HG03097 (cell line): ENCODE data around the gene CASP9.
"Not testable (repeated sequence)": the region's sequence is repeated elsewhere in the genome, so short reads cannot be mapped to it uniquely, and the experiment has no call there.

ENCODE experiments used
- ATAC-seq: cut with Tn5 transposase; IDR thresholded peaks from one replicate; pipeline ENCODE4 v1.9.1; 2021; ENCODE audit not compliant: unreplicated experiment, low FRiP score

The CASP9 gene

GRCh38 chr1:15501208-15502032, 22.6 kb downstream of the CASP9 start:
- ATAC-seq = no peak

GRCh38 chr1:15500184-15501178, 23.5 kb downstream of the CASP9 start:
- ATAC-seq = no peak

- ATAC-seq = no peak
Observed at GRCh38 chr1:15493869-15494390, 30.1 kb downstream of the CASP9 start.

- no peak for ATAC-seq
Observed at GRCh38 chr1:15492596-15492995, 31.4 kb downstream of the CASP9 start.

GRCh38 chr1:15491010-15491409, 33.0 kb downstream of the CASP9 start:
- ATAC-seq = not testable (repeated sequence)

GRCh38 chr1:15489052-15489736, 34.8 kb downstream of the CASP9 start:
- no peak for ATAC-seq

- ATAC-seq = no peak
Observed at GRCh38 chr1:15488371-15488770, 35.6 kb downstream of the CASP9 start.

- ATAC-seq = not testable (repeated sequence)
Observed at GRCh38 chr1:15486844-15487610, 37.0 kb downstream of the CASP9 start.

GRCh38 chr1:15485636-15486035, 38.4 kb downstream of the CASP9 start:
- ATAC-seq = no peak

GRCh38 chr1:15484443-15484842, 39.6 kb downstream of the CASP9 start:
- not testable (repeated sequence) for ATAC-seq

- ATAC-seq = no peak
Observed at GRCh38 chr1:15483971-15484370, 40.0 kb downstream of the CASP9 start.

GRCh38 chr1:15482983-15483543, 41.0 kb downstream of the CASP9 start:
- ATAC-seq = not testable (repeated sequence)

GRCh38 chr1:15482455-15482854, 41.6 kb downstream of the CASP9 start:
- ATAC-seq = not testable (repeated sequence)

- ATAC-seq = no peak
Observed at GRCh38 chr1:15479654-15480347, 44.2 kb downstream of the CASP9 start.

GRCh38 chr1:15477646-15478212, 46.3 kb downstream of the CASP9 start:
- no peak for ATAC-seq

GRCh38 chr1:15476927-15477326, 47.1 kb downstream of the CASP9 start:
- ATAC-seq = no peak

GRCh38 chr1:15475752-15476314, 48.2 kb downstream of the CASP9 start, which contains the start of gene CELA2B:
TSS of gene CELA2B (plus strand) at chr1:15476104. CDS start at chr1:15476126, 22 bp downstream.
- no peak for ATAC-seq

GRCh38 chr1:15472587-15472986, 51.4 kb downstream of the CASP9 start:
- ATAC-seq = no peak
